Smooth muscle cell (in vitro differentiated cells): ENCODE data around the gene PCSK5. TPM values are rescaled to one million over a fixed set of nuclear protein-coding genes. Genes with fewer than 3 reads are reported as not detected.

Experiments used
- DNase-seq: peaks from one replicate; lab custom pipeline; 2025; ENCODE audit not compliant: unreplicated experiment; lab: John Stamatoyannopoulos, UW
- H2AFZ ChIP-seq: fragments of 200-600 bp; sonication (generic); 2 replicates; pipeline ENCODE4 v1.6.0; 2016; ENCODE audit warnings: antibody characterized with exemption, low read depth, mild to moderate bottlenecking
- H3F3A ChIP-seq: fragments of 200-600 bp; sonication (generic); 2 replicates; pipeline ENCODE4 v1.6.0; 2017; ENCODE audit warnings: antibody characterized with exemption, low read depth
- H3K27ac ChIP-seq: fragments of 200-600 bp; sonication (generic); 2 replicates; pipeline ENCODE4 v1.5.1; 2016; ENCODE audit warnings: low read depth, mild to moderate bottlenecking
- H3K27me3 ChIP-seq: fragments of 200-600 bp; sonication (generic); 2 replicates; pipeline ENCODE4 v1.6.1; 2016; ENCODE audit warnings: low read depth, mild to moderate bottlenecking
- H3K36me3 ChIP-seq: fragments of 200-600 bp; sonication (generic); 2 replicates; pipeline ENCODE4 v1.5.1; 2016; ENCODE audit warnings: low read depth
- H3K4me1 ChIP-seq: fragments of 200-600 bp; sonication (generic); 2 replicates; pipeline ENCODE4 v1.5.1; 2016; ENCODE audit warnings: low read depth
- H3K4me2 ChIP-seq: fragments of 200-600 bp; sonication (generic); 2 replicates; pipeline ENCODE4 v1.6.0; 2016; ENCODE audit warnings: mild to moderate bottlenecking
- H3K4me3 ChIP-seq: fragments of 200-600 bp; sonication (generic); 2 replicates; pipeline ENCODE4 v1.5.1; 2016; ENCODE audit warnings: mild to moderate bottlenecking
- H3K79me2 ChIP-seq: fragments of 200-600 bp; sonication (generic); 2 replicates; pipeline ENCODE4 v1.6.0; 2016; ENCODE audit warnings: low read depth, mild to moderate bottlenecking
- H3K9ac ChIP-seq: fragments of 200-600 bp; sonication (generic); 2 replicates; pipeline ENCODE4 v1.6.0; 2016; ENCODE audit warnings: low read depth
- H3K9me3 ChIP-seq: fragments of 200-600 bp; sonication (generic); replicated peaks from 2 replicates; pipeline ENCODE4 v1.5.1; 2016; ENCODE audit warnings: low read depth
- H4K20me1 ChIP-seq: fragments of 200-600 bp; sonication (generic); 2 replicates; pipeline ENCODE4 v1.6.0; 2016; ENCODE audit warnings: low read depth
- WGBS: methylation state at CpG from one replicate; pipeline ENCODE4 v1.1.7; 2016; ENCODE audit warnings: low lambda C conversion rate; 5-methylcytosine and 5-hydroxymethylcytosine counted together
- polyA plus RNA-seq: library from polyadenylated mRNA; unstranded; fragments of >200 nt; fragmentation: Nextera tagmentation; extraction: Ambion mirVana; gene quantifications from 2 replicates; pipeline ENCODE4 v1.2.1, GENCODE V29; 2016
- total RNA-seq: library from RNA; depleted of rRNA; stranded (reverse); fragments of >200 nt; gene quantifications from 2 replicates; pipeline ENCODE4 v1.2.3, GENCODE V29; 2014
- TF ChIP-seq, protein P1 (sequence below): fragments of 200-600 bp; sonication (generic); IDR thresholded peaks from 2 replicates; pipeline ENCODE4 v1.5.1; 2017; ENCODE audit warnings: borderline replicate concordance, mild to moderate bottlenecking, antibody characterized with exemption; ENCODE audit not compliant: insufficient read depth, poor library complexity, severe bottlenecking

PCSK5 gene
- total and polyA plus RNA-seq, 2 experiments from 2014 or later, result 2.3 to 2.8 TPM

DNA sequence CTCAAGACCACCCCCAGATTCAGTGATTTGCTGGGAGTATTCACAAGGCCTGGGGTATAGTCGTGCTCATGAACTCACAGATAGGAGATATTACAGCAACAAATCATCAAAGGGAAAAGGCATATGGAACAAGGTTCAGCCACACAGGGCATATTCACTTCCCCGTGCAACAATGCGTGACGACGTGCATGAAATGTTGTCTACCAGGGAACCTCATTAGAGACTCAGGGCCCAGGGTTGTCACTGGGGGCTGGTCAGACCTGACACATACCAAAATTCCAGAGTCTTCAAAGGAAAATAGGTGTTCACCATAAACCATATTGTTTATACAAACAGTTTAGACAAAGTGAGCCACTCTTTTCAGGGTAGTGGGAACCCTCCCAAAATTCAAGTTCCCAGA is 291.3 kb downstream of the PCSK5 start:
- Histone ChIP-seq H3K27me3 (no peaks in the 10 kb centered on the region), H2AFZ (no peak overlapping the region), H3K27ac (peak overlapping the region; percentile 89), H3K9me3 (no peaks in the 10 kb centered on the region), H4K20me1 (no peaks in the 10 kb centered on the region), H3K4me1 (peaks cover 11% of the 10 kb centered on the region), H3K4me2 (peak overlapping the region; percentile 57), H3K4me3 (no peak overlapping the region), H3K79me2 (no peaks in the 10 kb centered on the region), H3K9ac (no peak overlapping the region), H3F3A (no peaks in the 10 kb centered on the region), H3K36me3 (no peaks in the 10 kb centered on the region)
- 83% methylated on average over 5 of the region's 5 CpGs for WGBS
- TF ChIP-seq, protein P1, sequence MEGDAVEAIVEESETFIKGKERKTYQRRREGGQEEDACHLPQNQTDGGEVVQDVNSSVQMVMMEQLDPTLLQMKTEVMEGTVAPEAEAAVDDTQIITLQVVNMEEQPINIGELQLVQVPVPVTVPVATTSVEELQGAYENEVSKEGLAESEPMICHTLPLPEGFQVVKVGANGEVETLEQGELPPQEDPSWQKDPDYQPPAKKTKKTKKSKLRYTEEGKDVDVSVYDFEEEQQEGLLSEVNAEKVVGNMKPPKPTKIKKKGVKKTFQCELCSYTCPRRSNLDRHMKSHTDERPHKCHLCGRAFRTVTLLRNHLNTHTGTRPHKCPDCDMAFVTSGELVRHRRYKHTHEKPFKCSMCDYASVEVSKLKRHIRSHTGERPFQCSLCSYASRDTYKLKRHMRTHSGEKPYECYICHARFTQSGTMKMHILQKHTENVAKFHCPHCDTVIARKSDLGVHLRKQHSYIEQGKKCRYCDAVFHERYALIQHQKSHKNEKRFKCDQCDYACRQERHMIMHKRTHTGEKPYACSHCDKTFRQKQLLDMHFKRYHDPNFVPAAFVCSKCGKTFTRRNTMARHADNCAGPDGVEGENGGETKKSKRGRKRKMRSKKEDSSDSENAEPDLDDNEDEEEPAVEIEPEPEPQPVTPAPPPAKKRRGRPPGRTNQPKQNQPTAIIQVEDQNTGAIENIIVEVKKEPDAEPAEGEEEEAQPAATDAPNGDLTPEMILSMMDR, result no peak
- no peak for DNase-seq

DNA sequence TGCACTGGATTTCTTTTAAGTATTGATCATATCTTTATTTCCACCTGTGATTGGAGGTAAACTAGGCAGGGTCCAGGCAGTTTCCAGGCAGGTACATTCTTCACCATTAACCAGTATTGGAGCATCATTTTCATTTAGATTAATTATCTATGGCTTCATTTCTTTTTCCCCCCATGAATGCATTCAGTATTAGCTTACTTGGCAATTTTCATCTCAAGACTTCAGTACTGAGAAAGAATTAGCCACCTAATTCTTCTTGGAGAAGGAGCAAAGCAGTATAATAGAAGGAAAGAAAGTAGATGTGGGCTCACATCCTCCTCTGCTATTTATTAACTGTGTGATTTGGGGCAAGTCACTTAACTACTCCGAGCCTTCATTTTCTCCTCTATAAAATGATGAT is 295.0 kb downstream of the PCSK5 start:
- no peak overlapping the region for H3K27ac ChIP-seq
- H2AFZ ChIP-seq, result no peak overlapping the region
- no peaks in the 10 kb centered on the region for H3F3A ChIP-seq
- WGBS, result 92% methylated on average over 1 of the region's 1 CpG
- H3K4me1 ChIP-seq, result peaks cover 8% of the 10 kb centered on the region
- TF ChIP-seq, protein P1, result no peak
- no peaks in the 10 kb centered on the region for H3K9me3 ChIP-seq
- no peak overlapping the region for H3K4me2 ChIP-seq
- H3K4me3 ChIP-seq, result no peak overlapping the region
- H3K79me2 ChIP-seq, result no peaks in the 10 kb centered on the region
- no peaks in the 10 kb centered on the region for H4K20me1 ChIP-seq
- no peaks in the 10 kb centered on the region for H3K27me3 ChIP-seq
- no peaks in the 10 kb centered on the region for H3K36me3 ChIP-seq
- DNase-seq, result no peak
- H3K9ac ChIP-seq, result no peak overlapping the region

DNA sequence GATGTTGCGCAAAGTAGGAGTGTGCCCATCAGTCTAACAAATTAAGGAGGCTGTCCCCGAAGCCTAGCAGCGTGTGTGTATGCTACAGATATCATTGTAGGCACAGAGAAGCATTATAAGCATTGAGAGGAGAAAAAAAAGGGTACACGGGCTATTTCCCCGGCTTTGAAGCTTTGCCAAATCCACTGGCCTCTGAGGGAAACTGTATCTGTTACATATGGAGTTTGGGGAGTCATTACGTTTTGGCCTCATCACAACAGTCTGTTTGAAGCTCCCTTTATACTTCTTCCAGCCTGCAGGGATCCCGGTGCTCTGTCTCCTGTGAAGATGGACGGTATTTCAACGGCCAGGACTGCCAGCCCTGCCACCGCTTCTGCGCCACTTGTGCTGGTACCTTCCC is 297.8 kb downstream of the PCSK5 start:
- Histone ChIP-seq H3K9me3 (no peaks in the 10 kb centered on the region), H4K20me1 (no peaks in the 10 kb centered on the region), H3F3A (no peaks in the 10 kb centered on the region), H3K27me3 (no peaks in the 10 kb centered on the region), H3K9ac (no peak overlapping the region), H3K27ac (no peak overlapping the region), H3K79me2 (no peaks in the 10 kb centered on the region), H3K4me2 (no peak overlapping the region), H3K36me3 (no peaks in the 10 kb centered on the region), H3K4me3 (no peak overlapping the region), H2AFZ (no peak overlapping the region), H3K4me1 (no peaks in the 10 kb centered on the region)
- 92% methylated on average over 11 of the region's 11 CpGs for WGBS
- no peak for DNase-seq
- TF ChIP-seq, protein P1, result no peak

DNA sequence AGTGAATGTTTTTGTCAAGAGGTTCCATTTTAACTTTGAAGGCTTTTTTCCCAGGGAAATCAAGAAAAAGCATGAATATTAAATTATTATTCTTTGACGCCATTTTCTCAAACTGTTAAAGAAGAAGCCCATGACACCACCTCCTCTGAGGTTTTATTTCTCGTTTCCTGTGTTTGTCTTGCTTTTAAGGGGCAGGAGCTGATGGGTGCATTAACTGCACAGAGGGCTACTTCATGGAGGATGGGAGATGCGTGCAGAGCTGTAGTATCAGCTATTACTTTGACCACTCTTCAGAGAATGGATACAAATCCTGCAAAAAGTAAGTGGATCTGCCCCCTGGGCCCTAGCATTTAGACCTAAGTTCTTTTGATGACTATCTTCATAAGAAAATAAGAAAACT is 298.4 kb downstream of the PCSK5 start:
- H3K36me3 ChIP-seq, result no peaks in the 10 kb centered on the region
- H4K20me1 ChIP-seq, result no peaks in the 10 kb centered on the region
- H3K4me2 ChIP-seq, result no peak overlapping the region
- no peak overlapping the region for H3K4me3 ChIP-seq
- no peak for DNase-seq
- no peak overlapping the region for H2AFZ ChIP-seq
- H3F3A ChIP-seq, result no peaks in the 10 kb centered on the region
- H3K4me1 ChIP-seq, result no peaks in the 10 kb centered on the region
- no peaks in the 10 kb centered on the region for H3K79me2 ChIP-seq
- H3K27me3 ChIP-seq, result no peaks in the 10 kb centered on the region
- H3K9ac ChIP-seq, result no peak overlapping the region
- TF ChIP-seq, protein P1, result no peak
- no peaks in the 10 kb centered on the region for H3K9me3 ChIP-seq
- no peak overlapping the region for H3K27ac ChIP-seq
- 95% methylated on average over 3 of the region's 3 CpGs for WGBS
